Measurements from ENCODE around the gene ENAH. TPM values are rescaled to one million over a fixed set of nuclear protein-coding genes. Genes with fewer than 3 reads are reported as not detected.
A peak's percentile ranks its signal among the peaks of the same experiment; 100 is the strongest.

The ENAH gene
- total and polyA plus RNA-seq, 2 donors (not counting 1 experiment from before 2014, with no cell fraction given): 85.0 to 210 TPM

- no peak overlapping the region for H3K27ac ChIP-seq (ENCODE audit: insufficient read depth, low read length)
- no peak overlapping the region for H3K4me2 ChIP-seq (ENCODE audit: extremely low read depth, insufficient read depth, low read length)
- H3K36me3 ChIP-seq (ENCODE audit: control insufficient read depth, insufficient read depth, low read length): no peaks in the 10 kb centered on the region
- H4K20me1 ChIP-seq (ENCODE audit: control insufficient read depth, extremely low read depth, insufficient read depth, low read length): no peaks in the 10 kb centered on the region
- no peak for TF ChIP-seq EZH2 (IDR thresholded peaks at IDR 0.05; ENCODE audit: low read length, missing control alignments)
- TF ChIP-seq, protein P1, sequence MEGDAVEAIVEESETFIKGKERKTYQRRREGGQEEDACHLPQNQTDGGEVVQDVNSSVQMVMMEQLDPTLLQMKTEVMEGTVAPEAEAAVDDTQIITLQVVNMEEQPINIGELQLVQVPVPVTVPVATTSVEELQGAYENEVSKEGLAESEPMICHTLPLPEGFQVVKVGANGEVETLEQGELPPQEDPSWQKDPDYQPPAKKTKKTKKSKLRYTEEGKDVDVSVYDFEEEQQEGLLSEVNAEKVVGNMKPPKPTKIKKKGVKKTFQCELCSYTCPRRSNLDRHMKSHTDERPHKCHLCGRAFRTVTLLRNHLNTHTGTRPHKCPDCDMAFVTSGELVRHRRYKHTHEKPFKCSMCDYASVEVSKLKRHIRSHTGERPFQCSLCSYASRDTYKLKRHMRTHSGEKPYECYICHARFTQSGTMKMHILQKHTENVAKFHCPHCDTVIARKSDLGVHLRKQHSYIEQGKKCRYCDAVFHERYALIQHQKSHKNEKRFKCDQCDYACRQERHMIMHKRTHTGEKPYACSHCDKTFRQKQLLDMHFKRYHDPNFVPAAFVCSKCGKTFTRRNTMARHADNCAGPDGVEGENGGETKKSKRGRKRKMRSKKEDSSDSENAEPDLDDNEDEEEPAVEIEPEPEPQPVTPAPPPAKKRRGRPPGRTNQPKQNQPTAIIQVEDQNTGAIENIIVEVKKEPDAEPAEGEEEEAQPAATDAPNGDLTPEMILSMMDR (conservative IDR thresholded peaks at IDR 0.05 in 1 of 2, IDR thresholded peaks at IDR 0.05 in 1 of 2; ENCODE audit: low read depth in 1 of 2, low read length in 2 of 2): no peak
- no peaks in the 10 kb centered on the region for H3K4me1 ChIP-seq (ENCODE audit: control insufficient read depth, extremely low read depth, insufficient read depth, low read length)
- H3K4me3 ChIP-seq (replicated peaks in 1 of 4; ENCODE audit: control extremely low read depth in 1 of 4, insufficient read depth in 1 of 4, low read depth in 3 of 4, low read length in 4 of 4): no peak overlapping the region
- no peaks in the 10 kb centered on the region for H3K9me3 ChIP-seq (ENCODE audit: control insufficient read depth, insufficient read depth, low read depth, low read length)
- peaks cover 81% of the 10 kb centered on the region for H3K79me2 ChIP-seq (ENCODE audit: control insufficient read depth, insufficient read depth, low read length)
- no peak overlapping the region for H2AFZ ChIP-seq (ENCODE audit: low read length)
- DNase-seq (ENCODE audit: low read depth in 2 of 2): peak in 1 of 2 donors; percentile 58
- no peak overlapping the region for H3K9ac ChIP-seq (ENCODE audit: insufficient read depth, low read length)
- H3K27me3 ChIP-seq (ENCODE audit: control insufficient read depth, insufficient read depth, low read length): no peaks in the 10 kb centered on the region
Measured at GRCh38 chr1:225645194-225645895, 7.6 kb downstream of the ENAH start.

DNA sequence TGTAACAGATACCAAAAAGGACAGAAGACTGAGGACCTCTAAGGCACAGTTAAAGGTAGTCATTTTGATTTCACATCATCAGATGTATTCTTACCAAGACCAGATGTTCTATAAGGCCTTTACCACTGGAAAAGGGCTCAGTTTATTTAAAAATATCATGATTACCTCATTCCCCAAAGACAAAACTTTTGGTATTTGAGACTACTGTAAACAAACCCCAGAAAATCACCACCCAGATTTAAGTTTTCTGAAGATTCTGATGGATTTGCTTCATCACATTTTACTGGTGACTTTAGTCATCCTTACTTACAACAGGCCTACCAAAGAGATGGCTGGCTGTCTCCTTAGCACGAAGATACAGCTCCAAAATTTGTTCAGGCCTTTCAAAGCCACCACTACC is 8.3 kb downstream of the ENAH start:
- H2AFZ ChIP-seq (ENCODE audit: low read length): no peak overlapping the region
- TF ChIP-seq EZH2 (IDR thresholded peaks at IDR 0.05; ENCODE audit: low read length, missing control alignments): no peak
- H3K4me3 ChIP-seq (replicated peaks in 1 of 4; ENCODE audit: control extremely low read depth in 1 of 4, insufficient read depth in 1 of 4, low read depth in 3 of 4, low read length in 4 of 4): no peak overlapping the region
- H3K79me2 ChIP-seq (ENCODE audit: control insufficient read depth, insufficient read depth, low read length): peaks cover 76% of the 10 kb centered on the region
- H3K4me2 ChIP-seq (ENCODE audit: extremely low read depth, insufficient read depth, low read length): no peak overlapping the region
- H3K27ac ChIP-seq (ENCODE audit: insufficient read depth, low read length): peak overlapping the region; percentile 15
- H3K4me1 ChIP-seq (ENCODE audit: control insufficient read depth, extremely low read depth, insufficient read depth, low read length): no peaks in the 10 kb centered on the region
- no peaks in the 10 kb centered on the region for H4K20me1 ChIP-seq (ENCODE audit: control insufficient read depth, extremely low read depth, insufficient read depth, low read length)
- peak in 1 of 2 donors; percentile 57 for DNase-seq (ENCODE audit: low read depth in 2 of 2)
- H3K9ac ChIP-seq (ENCODE audit: insufficient read depth, low read length): no peak overlapping the region
- no peaks in the 10 kb centered on the region for H3K27me3 ChIP-seq (ENCODE audit: control insufficient read depth, insufficient read depth, low read length)
- no peaks in the 10 kb centered on the region for H3K9me3 ChIP-seq (ENCODE audit: control insufficient read depth, insufficient read depth, low read depth, low read length)
- no peaks in the 10 kb centered on the region for H3K36me3 ChIP-seq (ENCODE audit: control insufficient read depth, insufficient read depth, low read length)

- H3K27me3 ChIP-seq (ENCODE audit: control insufficient read depth, insufficient read depth, low read length): no peaks in the 10 kb centered on the region
- no peak for DNase-seq (ENCODE audit: low read depth in 2 of 2)
- no peak overlapping the region for H3K4me2 ChIP-seq (ENCODE audit: extremely low read depth, insufficient read depth, low read length)
- H3K9me3 ChIP-seq (ENCODE audit: control insufficient read depth, insufficient read depth, low read depth, low read length): no peaks in the 10 kb centered on the region
- no peak overlapping the region for H2AFZ ChIP-seq (ENCODE audit: low read length)
- no peaks in the 10 kb centered on the region for H3K36me3 ChIP-seq (ENCODE audit: control insufficient read depth, insufficient read depth, low read length)
- no peaks in the 10 kb centered on the region for H3K4me1 ChIP-seq (ENCODE audit: control insufficient read depth, extremely low read depth, insufficient read depth, low read length)
- TF ChIP-seq, protein P1 (conservative IDR thresholded peaks at IDR 0.05 in 1 of 2, IDR thresholded peaks at IDR 0.05 in 1 of 2; ENCODE audit: low read depth in 1 of 2, low read length in 2 of 2): no peak
- no peak for TF ChIP-seq EZH2 (IDR thresholded peaks at IDR 0.05; ENCODE audit: low read length, missing control alignments)
- peaks cover 2% of the 10 kb centered on the region for H4K20me1 ChIP-seq (ENCODE audit: control insufficient read depth, extremely low read depth, insufficient read depth, low read length)
- H3K9ac ChIP-seq (ENCODE audit: insufficient read depth, low read length): no peak overlapping the region
- H3K27ac ChIP-seq (ENCODE audit: insufficient read depth, low read length): no peak overlapping the region
- H3K79me2 ChIP-seq (ENCODE audit: control insufficient read depth, insufficient read depth, low read length): peaks cover 75% of the 10 kb centered on the region
- H3K4me3 ChIP-seq (replicated peaks in 1 of 4; ENCODE audit: control extremely low read depth in 1 of 4, insufficient read depth in 1 of 4, low read depth in 3 of 4, low read length in 4 of 4): no peak overlapping the region
Measured at GRCh38 chr1:225642177-225642576, 10.7 kb downstream of the ENAH start.

All from fibroblast of lung (primary cell).